Measurements from ENCODE around the gene RGP1. TPM values are rescaled to one million over a fixed set of nuclear protein-coding genes. Genes with fewer than 3 reads are reported as not detected.

RGP1 gene
- total and polyA plus RNA-seq, 12 donors, result 6.4 to 41.2 (median 22.3) TPM

DNA sequence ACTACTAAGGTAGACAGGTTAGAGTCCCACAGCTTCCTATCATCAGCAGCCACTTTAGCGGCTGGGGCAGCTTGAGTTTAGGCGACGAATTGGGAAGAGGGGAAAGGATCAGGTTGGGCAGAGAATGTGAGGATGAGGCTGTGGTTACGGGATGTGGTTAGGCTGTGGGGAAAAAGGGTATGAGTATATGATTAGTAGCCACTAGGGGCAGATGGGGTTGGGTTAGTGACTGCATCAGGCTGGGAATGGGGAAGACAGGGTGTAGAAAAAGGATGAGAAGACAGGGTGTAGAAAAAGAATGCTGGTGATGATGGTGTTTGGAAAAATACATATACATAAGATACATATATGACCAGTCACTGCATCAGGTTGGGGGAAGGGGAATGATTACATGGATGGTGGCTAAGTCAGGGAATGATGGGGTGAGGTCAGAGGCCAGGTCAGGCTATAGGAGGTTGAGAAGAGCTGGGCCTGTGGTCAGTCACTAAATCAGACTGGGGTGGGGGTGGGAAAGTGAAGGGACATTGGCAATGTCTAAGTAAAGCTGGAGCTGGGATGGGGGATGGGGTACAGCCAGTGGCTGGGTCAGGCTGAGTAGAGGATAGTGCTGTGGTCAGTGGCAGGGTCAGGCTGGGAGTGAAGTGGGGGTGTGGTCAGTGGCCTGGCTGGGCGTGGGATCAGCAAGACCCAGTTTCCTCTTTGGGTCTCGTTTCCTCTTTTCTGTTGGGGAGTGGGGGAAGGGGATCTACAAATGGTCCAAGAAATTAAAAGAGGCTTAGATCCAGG lies 19.2 kb upstream of the RGP1 start:
- peak; percentile 59 to 82 (median 64) for DNase-seq
- Histone ChIP-seq H3K36me3 (replicated peaks in 1 of 2) (peaks cover 0 to 16% of the 10 kb centered on the region in 2 donors), H3K27me3 (no peaks in the 10 kb centered on the region), H3K27ac (peak overlapping the region in 4 of 5 donors; percentile 60 to 99 (median 90)), H3K4me3 (peak overlapping the region in 1 of 4 donors; percentile 90), H3K4me1 (replicated peaks in 1 of 2) (peaks cover 56 to 70% of the 10 kb centered on the region in 2 donors), H3K9me3 (replicated peaks in 1 of 3) (no peaks in the 10 kb centered on the region)
- WGBS, 4 donors, result 19 to 26% (median 20%) methylated on average over 6 of the region's 6 CpGs
- TF ChIP-seq, protein P1, sequence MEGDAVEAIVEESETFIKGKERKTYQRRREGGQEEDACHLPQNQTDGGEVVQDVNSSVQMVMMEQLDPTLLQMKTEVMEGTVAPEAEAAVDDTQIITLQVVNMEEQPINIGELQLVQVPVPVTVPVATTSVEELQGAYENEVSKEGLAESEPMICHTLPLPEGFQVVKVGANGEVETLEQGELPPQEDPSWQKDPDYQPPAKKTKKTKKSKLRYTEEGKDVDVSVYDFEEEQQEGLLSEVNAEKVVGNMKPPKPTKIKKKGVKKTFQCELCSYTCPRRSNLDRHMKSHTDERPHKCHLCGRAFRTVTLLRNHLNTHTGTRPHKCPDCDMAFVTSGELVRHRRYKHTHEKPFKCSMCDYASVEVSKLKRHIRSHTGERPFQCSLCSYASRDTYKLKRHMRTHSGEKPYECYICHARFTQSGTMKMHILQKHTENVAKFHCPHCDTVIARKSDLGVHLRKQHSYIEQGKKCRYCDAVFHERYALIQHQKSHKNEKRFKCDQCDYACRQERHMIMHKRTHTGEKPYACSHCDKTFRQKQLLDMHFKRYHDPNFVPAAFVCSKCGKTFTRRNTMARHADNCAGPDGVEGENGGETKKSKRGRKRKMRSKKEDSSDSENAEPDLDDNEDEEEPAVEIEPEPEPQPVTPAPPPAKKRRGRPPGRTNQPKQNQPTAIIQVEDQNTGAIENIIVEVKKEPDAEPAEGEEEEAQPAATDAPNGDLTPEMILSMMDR (IDR thresholded peaks at IDR 0.05), result peak; percentile 43 to 72 (median 58)
- TF ChIP-seq POLR2A (IDR thresholded peaks at IDR 0.05), result peak in 1 of 2 donors; percentile 13
- intact Hi-C loops (cut with DNase I), result loop anchor here in 1 of 2 donors (5.0 kb wide), 2 partner anchors 38 to 68 kb away; no protein-coding TSS in a partner anchor

DNA sequence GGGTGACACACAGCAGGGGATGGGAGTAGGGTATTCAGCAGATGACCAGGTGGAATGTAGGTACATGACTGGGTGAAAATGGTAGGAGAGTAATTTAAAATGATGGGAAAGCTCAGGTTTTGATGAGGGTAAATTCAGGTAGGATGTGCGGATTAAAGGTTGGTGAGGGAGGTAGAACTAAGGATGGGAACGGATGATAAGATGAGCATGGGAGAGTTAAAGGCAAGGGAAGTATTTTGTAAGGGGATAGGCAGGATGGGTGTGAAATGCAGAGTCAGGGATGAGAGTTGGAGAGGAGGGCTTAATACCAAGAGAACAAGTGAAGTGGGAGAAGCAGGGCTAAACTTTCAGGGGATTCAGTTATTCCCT lies 18.6 kb upstream of the RGP1 start:
- WGBS, 4 donors, result 63 to 73% (median 71%) methylated on average over 2 of the region's 2 CpGs
- Histone ChIP-seq H3K27me3 (no peaks in the 10 kb centered on the region), H3K27ac (peak overlapping the region in 4 of 5 donors; percentile 83 to 99 (median 94)), H3K4me3 (peak overlapping the region in 1 of 4 donors; percentile 90), H3K36me3 (replicated peaks in 1 of 2) (peaks cover 0 to 16% of the 10 kb centered on the region in 2 donors), H3K4me1 (replicated peaks in 1 of 2) (peaks cover 56 to 70% of the 10 kb centered on the region in 2 donors), H3K9me3 (replicated peaks in 1 of 3) (no peaks in the 10 kb centered on the region)
- TF ChIP-seq POLR2A (IDR thresholded peaks at IDR 0.05), result no peak
- TF ChIP-seq, protein P1 (IDR thresholded peaks at IDR 0.05), result no peak
- no peak for DNase-seq
- intact Hi-C loops (cut with DNase I), result loop anchor here in 1 of 2 donors (5.0 kb wide), 1 partner anchor 68 kb away; no protein-coding TSS in a partner anchor

DNA sequence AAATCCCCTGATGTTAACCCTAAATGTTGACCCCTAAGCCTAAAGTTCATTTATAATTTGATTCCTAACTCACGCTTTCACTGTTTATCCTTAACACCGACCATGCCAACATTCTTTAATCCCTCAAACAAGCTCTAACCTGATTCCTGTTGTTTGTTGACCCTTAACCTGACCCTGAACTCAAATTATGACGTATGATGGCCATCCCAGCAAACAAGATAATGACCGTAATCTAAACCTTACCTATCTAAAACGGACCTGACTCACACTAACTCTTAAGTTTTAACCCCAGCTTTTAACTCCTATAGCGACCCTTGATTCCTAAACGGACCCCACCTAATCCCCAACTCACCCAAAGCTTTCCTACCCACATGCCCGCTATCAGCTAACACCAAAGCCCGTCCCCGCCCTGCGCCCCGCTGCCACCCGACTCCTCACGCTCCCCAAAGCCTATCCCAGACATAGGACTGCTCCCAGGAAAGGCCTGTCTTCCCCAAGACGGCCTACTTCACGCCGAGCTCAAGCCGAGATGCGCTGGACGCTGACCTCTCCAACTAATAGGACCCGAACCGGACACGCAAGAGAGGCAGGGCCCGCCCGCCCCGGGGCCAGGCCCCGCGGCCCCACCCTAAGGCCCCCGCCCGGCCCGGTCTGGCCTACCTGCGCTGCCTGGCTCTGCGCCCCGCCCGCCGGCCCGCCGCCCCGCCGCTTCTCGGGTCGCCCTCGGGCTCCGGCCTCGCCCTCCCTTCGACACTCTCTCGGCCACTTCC lies 17.5 kb upstream of the RGP1 start:
- 0 to 1% (median 0%) methylated on average over 16 to 47 of the region's 47 CpGs for WGBS, 4 donors
- DNase-seq, result no peak
- intact Hi-C loops (cut with DNase I), result loop anchor here in 1 of 2 donors (5.0 kb wide), 1 partner anchor 69 kb away; no protein-coding TSS in a partner anchor
- peaks cover 0 to 24% of the 10 kb centered on the region in 2 donors for H3K36me3 ChIP-seq (replicated peaks in 1 of 2)
- H3K9me3 ChIP-seq (replicated peaks in 1 of 3), result no peaks in the 10 kb centered on the region
- peak overlapping the region; percentile 38 to 90 (median 66) for H3K4me3 ChIP-seq
- H3K4me1 ChIP-seq (replicated peaks in 1 of 2), result peaks cover 55 to 64% of the 10 kb centered on the region in 2 donors
- TF ChIP-seq POLR2A (IDR thresholded peaks at IDR 0.05), result no peak
- TF ChIP-seq, protein P1 (IDR thresholded peaks at IDR 0.05), result no peak
- peak overlapping the region; percentile 83 to 99 (median 93) for H3K27ac ChIP-seq
- no peaks in the 10 kb centered on the region for H3K27me3 ChIP-seq

Data from adrenal gland (tissue), 12 donors.